Adrenal gland (tissue), 5 donors: Measurements from ENCODE around the gene STK32C.

Source experiments
- POLR2A ChIP-seq, 2 donors: fragments of 450-650 bp; IDR thresholded peaks; one replicate each; pipeline ENCODE4 v1.6.1; 2017; ENCODE audit warnings: antibody characterized with exemption in 2 of 2, mild to moderate bottlenecking in 2 of 2, moderate library complexity in 1 of 2
- TF ChIP-seq, protein P1 (sequence below), 6 experiments: fragments of 450-650 bp in 4 of 6; fragments of 200-600 bp in 2 of 6; sonication (generic) in 1 of 6; IDR thresholded peaks; 1 replicate in 5 of 6; 2 replicates in 1 of 6; pipeline versions ENCODE4 v1.5.1 to v1.8.0; 2016 to 2021; ENCODE audit warnings: antibody characterized with exemption in 6 of 6, mild to moderate bottlenecking in 2 of 6, moderate library complexity in 1 of 6
- donor health status: DM: no; HTN: no; CAD: no.

DNA sequence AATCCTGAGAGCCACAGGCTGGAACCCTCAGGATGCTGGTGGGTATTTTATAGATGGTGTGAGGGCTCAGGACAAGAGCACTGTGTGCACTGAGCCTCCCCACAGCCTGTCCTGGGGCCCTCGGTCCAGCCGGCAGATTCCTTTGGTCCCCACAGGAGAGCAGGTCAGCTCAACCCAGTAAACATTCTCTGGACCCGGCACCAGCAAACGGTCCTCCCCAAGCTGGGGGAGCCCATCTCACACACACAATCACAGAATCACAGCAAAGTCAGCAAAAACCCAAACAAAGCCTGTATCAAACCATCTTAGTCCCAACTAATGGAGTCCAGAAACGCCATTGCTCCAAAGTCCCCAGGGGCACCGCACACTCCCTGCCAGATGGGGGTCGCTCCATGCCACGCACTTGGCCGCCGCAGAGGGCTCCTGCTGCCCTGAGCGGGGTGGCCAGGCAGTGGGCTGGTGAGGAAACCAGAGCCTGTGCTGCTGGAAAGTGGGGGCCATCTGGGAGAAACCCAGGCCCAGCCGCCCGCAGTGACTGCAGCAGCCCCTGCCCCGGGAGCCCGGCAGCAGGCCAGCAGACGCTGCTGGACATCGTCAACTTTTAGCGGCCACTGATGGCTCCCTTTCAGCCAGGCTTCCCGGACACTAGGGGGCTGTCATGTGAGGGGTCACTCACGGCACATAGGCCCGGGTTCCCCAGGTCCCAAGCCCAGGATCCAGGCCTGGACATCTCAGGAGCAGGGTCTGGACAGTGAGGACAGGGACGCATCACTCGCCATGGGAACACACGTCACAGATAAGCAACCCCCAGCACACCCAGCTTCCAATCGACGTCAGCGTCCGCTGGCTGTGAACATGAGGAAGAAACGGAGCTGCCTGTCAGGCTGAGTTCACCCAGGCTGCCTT is 68.4 kb downstream of the STK32C start:
- TF ChIP-seq, protein P1, sequence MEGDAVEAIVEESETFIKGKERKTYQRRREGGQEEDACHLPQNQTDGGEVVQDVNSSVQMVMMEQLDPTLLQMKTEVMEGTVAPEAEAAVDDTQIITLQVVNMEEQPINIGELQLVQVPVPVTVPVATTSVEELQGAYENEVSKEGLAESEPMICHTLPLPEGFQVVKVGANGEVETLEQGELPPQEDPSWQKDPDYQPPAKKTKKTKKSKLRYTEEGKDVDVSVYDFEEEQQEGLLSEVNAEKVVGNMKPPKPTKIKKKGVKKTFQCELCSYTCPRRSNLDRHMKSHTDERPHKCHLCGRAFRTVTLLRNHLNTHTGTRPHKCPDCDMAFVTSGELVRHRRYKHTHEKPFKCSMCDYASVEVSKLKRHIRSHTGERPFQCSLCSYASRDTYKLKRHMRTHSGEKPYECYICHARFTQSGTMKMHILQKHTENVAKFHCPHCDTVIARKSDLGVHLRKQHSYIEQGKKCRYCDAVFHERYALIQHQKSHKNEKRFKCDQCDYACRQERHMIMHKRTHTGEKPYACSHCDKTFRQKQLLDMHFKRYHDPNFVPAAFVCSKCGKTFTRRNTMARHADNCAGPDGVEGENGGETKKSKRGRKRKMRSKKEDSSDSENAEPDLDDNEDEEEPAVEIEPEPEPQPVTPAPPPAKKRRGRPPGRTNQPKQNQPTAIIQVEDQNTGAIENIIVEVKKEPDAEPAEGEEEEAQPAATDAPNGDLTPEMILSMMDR (IDR thresholded peaks at IDR 0.05), result no peak
- TF ChIP-seq POLR2A (IDR thresholded peaks at IDR 0.05), result no peak
